Testis (tissue), 2 donors: ENCODE measurements around the gene PMEL.

Experiments used
- CTCF ChIP-seq, 3 experiments: fragments of 450-650 bp in 2 of 3; fragments of 200-600 bp in 1 of 3; sonication (generic) in 1 of 3; IDR thresholded peaks; one replicate each; pipeline ENCODE4 v1.5.1; 2016 to 2019; ENCODE audit warnings: antibody characterized with exemption in 3 of 3, mild to moderate bottlenecking in 2 of 3, moderate library complexity in 1 of 3
- POLR2A ChIP-seq: fragments of 450-650 bp; IDR thresholded peaks from one replicate; pipeline ENCODE4 v1.6.1; 2017; ENCODE audit warnings: antibody characterized with exemption, mild to moderate bottlenecking, moderate library complexity

- no peak for TF ChIP-seq CTCF (IDR thresholded peaks at IDR 0.05)
- TF ChIP-seq POLR2A = no peak
Observed at GRCh38 chr12:55906056-55906455, 59.8 kb downstream of the PMEL start.
